Islet precursor cell (in vitro differentiated cells): ENCODE measurements around the gene KRTAP4-3.
"Not testable (repeated sequence)": the region's sequence is repeated elsewhere in the genome, so short reads cannot be mapped to it uniquely, and the experiment has no call there.

Experiments used
- DNase-seq: peaks from one replicate; pipeline ENCODE4 v3.0.0-alpha.2; 2018

KRTAP4-3 gene

DNA sequence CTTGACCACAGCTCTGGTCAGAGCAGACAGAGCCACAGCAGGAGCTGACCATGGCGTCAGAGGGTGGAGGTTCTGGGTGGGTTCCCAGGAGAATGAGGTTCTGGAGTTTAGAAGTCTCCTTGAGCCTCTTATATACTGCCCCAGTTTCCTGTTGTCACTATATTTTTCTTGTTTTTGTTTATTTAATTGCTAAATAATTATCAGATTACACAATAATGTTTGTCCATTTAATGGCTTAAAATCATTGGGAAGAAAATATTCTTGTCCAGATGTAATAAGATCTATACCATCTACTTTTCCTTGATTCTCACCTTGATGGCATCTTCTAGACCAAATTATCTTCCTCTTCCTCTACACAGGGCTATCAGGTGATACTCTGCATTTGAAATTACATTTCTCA lies at the start of gene KRTAP4-3:
Gene KRTAP4-3, minus strand, starts transcription at position 101 of the 400 bp plus-strand sequence. Its CDS starts 49 bp downstream, at position 52.
- no peak for DNase-seq

DNA sequence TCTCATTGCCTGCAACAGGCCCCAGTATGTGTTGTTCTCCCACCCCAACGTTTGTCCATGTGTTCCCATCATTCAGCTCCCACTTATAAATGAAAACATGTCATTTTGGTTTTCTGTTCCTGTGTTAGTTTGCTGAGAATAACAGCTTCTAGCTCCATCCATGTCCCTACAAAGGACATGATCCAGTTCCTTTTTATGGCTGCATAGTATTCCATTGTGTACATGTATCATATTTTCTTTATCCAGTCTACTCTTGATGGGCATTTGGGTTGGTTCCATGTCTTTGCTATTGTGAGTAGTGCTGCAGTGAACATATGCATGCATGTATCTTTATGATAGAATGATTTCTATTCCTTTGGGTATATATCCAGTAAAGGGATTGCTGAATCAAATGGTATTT lies 47.7 kb upstream of the KRTAP4-3 start:
- DNase-seq = no peak

- no peak for DNase-seq
Measured at GRCh38 chr17:41212524-41213169, 44.6 kb upstream of the KRTAP4-3 start.

- no peak for DNase-seq
Measured at GRCh38 chr17:41211845-41212466, 43.9 kb upstream of the KRTAP4-3 start.

GRCh38 chr17:41199421-41200078 lies 31.5 kb upstream of the KRTAP4-3 start:
- no peak for DNase-seq

DNA sequence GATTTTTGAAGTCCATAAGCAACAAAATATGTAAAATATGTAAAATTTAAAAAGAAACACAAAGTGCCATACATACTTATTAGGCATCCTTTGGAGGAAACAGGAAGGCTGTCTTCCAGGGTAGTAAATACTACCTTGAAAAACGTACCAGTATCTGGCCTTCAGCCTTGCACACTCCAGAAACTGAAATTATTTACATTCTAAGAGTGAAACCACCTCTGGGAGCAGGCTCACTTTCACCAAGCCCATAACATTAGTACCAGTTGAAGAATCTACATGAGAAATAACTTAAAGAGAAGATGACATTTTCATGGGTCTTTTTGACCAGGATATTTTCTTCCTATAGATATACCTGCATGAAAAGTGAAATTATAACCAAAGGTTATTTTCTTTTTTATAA lies 28.0 kb upstream of the KRTAP4-3 start:
- DNase-seq = no peak

- peak; percentile 50 for DNase-seq
Measured at GRCh38 chr17:41190328-41190727, 22.3 kb upstream of the KRTAP4-3 start.

DNA sequence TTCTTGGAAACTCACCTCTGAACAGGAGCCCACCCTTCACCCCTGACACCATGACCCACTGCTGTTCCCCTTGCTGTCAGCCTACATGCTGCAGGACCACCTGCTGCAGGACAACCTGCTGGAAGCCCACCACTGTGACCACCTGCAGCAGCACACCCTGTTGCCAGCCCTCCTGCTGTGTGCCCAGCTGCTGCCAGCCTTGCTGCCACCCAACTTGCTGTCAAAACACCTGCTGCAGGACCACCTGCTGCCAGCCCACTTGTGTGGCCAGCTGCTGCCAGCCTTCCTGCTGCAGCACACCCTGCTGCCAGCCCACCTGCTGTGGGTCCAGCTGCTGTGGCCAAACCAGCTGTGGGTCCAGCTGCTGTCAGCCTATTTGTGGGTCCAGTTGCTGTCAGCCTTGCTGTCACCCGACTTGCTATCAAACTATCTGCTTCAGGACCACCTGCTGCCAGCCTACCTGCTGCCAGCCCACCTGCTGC lies 21.9 kb upstream of the KRTAP4-3 start, which contains the start of gene KRTAP9-1:
Gene KRTAP9-1, plus strand, starts transcription at position 51 of the 482 bp plus-strand sequence. Its CDS starts 0 bp downstream, at position 51.
- not testable (repeated sequence) for DNase-seq

- DNase-seq = no peak
Measured at GRCh38 chr17:41186872-41187271, 18.9 kb upstream of the KRTAP4-3 start.

DNA sequence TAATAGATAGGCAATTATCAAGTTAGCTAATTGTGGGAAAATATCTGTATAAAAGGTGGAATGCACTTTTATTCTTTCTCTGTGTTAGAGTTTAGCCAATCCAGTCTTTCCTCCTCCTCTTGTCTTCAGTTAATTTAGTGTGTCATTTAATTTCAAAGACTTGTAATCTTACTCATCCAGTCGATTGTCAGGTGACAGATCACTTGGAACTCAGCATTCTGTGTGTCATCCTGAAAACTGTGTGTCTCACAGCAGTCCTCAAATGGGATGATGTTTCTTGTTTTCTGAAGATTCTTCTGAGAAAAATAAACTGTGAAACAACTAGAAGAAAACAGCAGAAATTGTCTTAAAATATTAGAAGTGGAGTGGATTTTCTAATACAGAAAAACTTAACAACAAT lies 17.0 kb upstream of the KRTAP4-3 start:
- DNase-seq = no peak

DNA sequence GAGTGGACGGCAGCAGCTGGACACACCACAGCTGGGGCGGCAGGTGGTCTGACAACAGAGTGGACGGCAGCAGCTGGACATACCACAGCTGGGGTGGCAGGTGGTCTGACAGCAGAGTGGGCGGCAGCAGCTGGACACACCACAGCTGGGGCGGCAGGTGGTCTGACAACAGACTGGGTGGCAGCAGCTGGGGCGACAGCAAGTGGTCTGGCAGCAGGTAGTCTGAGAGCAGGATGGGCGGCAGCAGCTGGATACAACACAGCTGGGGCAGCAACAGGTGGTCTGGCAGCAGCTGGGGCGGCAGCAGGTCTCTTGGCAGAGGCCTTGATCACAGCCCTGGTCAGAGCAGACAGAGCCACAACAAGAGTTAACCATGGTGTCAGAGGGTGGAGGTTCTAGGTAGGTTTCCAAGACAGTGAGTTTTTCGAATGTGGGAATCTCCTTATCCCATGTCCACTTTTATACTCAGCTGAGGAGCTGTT lies 16.5 kb upstream of the KRTAP4-3 start, which contains the start of gene KRTAP4-1:
Gene KRTAP4-1, minus strand, starts transcription at position 432 of the 482 bp plus-strand sequence. Its CDS starts 57 bp downstream, at position 375.
- no peak for DNase-seq

DNA sequence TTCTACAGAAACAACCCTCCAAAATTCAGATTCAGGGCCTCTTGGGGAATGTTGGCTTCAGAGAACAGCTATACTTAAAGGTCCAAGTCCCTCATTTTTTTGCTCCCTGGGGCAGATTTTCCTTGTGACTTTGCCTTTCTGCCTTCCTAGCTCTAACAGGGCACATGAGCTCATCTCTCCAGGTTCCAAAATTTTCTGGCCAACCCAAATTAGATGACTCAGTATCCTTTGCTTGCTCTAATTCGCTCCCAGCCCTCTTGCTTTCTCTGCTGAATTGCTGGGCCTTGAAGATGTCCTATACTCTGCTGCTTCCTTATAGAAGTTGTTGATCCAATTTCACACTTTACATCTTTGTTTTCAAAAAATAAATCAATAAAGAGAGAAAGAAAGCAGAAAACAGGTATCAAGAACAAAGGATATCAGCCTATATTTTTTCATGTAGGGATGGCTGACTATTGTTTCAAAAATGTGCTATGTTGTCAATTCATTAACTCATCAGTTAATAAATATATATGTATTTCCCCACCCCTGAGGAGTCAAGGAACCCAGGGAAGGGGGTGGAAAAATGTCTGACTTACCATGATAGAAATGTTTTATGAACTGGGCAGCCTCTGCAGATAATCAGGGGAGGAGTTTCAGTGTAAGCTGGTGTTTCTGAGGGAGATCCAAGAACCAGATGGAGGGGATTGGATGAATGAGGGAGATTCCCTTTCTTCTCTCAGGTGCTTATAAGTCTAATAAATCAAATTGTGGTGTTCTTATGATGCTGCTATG lies 11.0 kb upstream of the KRTAP4-3 start:
- no peak for DNase-seq

- DNase-seq = no peak
Measured at GRCh38 chr17:41178341-41178740, 10.3 kb upstream of the KRTAP4-3 start.

GRCh38 chr17:41177727-41178271 lies 9.8 kb upstream of the KRTAP4-3 start, which contains the start of gene KRTAP4-2:
Gene KRTAP4-2 (minus strand): TSS chr17:41178221. CDS start chr17:41178164, 57 bp downstream.
- no peak for DNase-seq

DNA sequence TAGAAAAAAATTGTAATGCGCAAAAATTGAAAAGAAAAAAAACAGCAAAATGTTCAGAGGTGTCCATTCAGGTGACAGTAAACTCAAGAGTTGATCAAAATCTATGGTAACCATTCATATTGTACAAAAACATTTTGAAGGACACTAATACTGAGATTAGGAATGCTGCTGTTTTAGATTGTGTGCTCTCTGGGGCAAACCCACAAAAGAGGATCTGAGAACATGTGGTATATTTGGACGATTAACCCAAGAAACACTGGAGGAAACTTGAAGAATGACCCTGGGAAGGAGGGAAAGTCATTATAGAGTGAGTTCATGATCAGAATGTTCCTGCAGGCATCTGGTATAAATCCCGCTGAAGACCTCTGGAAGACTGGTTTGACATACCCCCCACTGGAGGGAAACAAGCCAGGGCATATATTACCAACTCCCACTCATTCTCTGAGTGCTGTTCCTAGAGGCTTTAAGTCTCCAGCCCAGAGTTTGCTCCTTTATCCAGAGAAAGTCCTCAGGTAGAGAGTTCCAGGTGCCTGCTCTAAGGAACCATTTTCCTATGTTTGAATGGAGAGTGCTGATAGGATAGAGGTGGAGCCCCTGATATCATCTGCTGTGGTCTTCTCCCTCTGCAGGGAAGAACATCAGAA lies 8.8 kb upstream of the KRTAP4-3 start:
- DNase-seq = no peak

- DNase-seq = no peak
Measured at GRCh38 chr17:41171886-41172285, 3.9 kb upstream of the KRTAP4-3 start.

DNA sequence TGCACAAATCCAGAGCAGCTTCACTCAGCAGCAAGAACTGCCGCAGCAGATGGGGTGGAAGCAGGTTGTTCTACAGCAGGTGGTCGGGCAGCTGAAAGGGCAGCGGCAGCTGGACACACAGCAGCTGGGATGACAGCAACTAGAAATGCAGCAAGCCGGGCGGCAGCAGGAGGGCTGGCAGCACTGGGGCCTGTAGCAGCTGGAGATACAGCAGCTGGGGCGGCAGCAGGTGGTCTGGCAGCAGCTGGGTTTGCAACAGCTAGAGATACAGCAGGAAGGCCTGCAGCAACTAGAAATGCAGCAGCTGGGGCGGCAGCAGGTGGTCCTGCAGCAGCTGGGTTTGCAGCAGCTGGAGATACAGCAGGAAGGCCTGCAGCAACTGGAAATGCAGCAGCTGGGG lies 460 bp downstream of the KRTAP4-3 start:
- DNase-seq = no peak

GRCh38 chr17:41163828-41164227 lies 4.2 kb downstream of the KRTAP4-3 start:
- no peak for DNase-seq

DNA sequence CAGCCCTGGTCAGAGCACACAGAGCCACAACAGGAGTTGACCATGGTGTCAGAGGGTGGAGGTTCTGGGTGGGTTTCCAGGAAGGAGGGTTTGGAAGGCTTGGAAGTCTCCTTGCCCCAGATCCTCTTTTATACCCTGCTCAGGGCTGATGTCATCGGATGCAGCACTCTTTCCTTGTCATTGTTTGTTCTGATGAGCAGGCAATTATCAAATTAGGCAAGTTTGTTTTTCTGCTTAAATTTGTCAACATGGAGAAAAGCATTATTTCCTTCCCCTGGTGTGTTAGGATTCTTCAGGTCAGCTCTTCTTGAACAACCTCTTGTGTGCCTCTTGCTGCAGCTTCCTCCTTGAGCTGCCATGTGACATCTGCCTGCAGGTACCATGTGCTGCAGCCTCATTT lies 7.4 kb downstream of the KRTAP4-3 start, which contains the start of gene KRTAP4-4:
Gene KRTAP4-4, minus strand, starts transcription at position 101 of the 400 bp plus-strand sequence. Its CDS starts 57 bp downstream, at position 44.
- no peak for DNase-seq

DNA sequence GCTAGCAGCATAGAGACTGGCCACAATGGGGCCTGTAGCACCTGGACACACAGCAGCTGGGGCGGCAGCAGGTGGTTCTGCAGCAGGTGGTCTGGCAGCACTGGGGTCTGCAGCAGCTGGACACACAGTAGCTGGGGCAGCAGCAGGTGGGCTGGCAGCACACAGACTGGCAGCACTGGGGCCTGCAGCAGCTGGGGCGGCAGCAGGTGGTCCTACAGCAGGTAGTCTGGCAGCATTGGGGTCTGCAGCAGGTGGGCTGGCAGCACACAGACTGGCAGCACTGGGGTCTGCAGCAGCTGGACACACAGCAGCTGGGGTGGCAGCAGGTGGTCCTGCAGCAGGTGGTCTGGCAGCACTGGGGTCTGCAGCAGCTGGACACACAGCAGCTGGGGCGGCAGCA lies 7.8 kb downstream of the KRTAP4-3 start:
- not testable (repeated sequence) for DNase-seq

DNA sequence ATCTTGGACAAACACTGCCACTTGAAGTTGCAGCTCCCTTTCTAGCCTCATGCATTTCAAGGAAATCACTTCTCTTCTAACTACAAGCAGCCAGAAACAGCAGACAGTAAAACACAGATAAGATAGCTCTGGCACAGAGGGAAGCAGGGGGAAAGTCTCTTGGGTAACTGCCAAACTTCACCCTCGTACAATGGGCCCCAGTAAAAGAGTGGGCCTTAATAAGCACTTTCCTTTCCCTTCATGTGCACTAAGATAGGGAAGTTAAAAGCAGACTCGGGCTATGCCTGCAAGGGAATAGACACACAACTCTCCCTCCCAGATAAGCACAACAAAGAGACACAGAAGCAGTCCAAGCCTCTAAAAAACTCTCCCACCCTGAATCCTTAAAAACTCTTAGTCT lies 14.2 kb downstream of the KRTAP4-3 start:
- peak; percentile 67 for DNase-seq

DNA sequence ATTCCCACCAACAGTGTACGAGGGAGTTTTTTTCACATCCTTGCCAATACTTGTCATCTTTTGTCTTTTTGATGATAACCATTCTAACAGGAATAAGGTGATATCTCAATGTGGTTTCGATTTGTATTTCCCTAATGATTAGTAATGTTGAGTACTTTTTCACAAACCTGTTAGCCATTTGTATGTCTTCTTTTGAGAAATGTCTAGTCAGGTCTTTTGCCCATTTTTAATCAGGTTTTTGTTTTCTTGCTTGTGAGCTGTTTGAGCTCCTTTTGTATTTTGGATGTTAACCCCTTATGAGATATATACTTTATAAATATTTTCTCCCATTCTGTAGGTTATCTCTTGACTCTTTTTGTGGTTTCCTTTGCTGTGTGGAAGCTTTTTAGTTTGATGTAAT lies 16.5 kb downstream of the KRTAP4-3 start:
- no peak for DNase-seq
